Activated CD4-positive, alpha-beta T cell treated with anti-CD3 and anti-CD28 coated beads, Interleukin-2, Interleukin-6, amounts not matched to agents 100 ng/mL and 50 ng/mL, durations not matched to agents 16 hours and 8 hours (primary cell): ENCODE results near the gene SLC22A8.
A peak's percentile ranks its signal among the peaks of the same experiment; 100 is the strongest.
"Not testable (repeated sequence)": the region's sequence is repeated elsewhere in the genome, so short reads cannot be mapped to it uniquely, and the experiment has no call there.

ENCODE experiments used
- DNase-seq: peaks from one replicate; pipeline ENCODE4 v3.0.0-alpha.2; 2020

Gene SLC22A8

GRCh38 chr11:62985041-62985750, 30.4 kb downstream of the SLC22A8 start:
- no peak for DNase-seq

DNA sequence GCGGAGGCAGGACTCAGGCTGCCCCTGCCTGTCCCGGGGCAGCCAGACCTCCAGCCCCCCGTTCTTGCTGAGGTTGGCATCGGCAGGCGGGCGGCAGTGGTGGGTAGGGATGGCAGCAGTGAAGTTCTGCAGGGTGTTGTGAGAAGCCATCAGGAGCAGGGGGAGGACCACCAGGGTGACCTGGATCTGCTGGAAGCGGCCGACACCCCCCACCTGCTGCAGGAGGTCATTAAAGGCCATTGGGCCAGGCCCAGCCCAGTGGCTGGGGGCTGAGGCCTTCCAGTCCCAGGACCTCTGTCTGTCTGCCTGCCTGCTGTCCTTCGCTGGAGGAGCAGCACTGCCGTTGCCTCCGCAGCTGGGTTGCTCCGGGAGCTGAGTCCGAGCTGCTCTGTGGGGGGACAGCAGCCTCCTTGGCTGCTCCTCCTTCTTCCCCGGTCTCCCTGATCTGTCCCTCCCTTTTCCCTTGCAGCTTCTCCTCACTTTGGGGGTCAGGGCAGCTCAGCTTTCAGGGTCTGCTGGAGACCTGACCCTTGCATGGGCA, 31.1 kb downstream of the SLC22A8 start, which contains the start of gene SLC22A6:
TSS of gene SLC22A6 (minus strand) at position 517 of the 541 bp plus-strand sequence. CDS start at position 240, 277 bp downstream.
- DNase-seq = no peak

- DNase-seq = no peak
Observed at GRCh38 chr11:62983536-62984199, 32.0 kb downstream of the SLC22A8 start.

DNA sequence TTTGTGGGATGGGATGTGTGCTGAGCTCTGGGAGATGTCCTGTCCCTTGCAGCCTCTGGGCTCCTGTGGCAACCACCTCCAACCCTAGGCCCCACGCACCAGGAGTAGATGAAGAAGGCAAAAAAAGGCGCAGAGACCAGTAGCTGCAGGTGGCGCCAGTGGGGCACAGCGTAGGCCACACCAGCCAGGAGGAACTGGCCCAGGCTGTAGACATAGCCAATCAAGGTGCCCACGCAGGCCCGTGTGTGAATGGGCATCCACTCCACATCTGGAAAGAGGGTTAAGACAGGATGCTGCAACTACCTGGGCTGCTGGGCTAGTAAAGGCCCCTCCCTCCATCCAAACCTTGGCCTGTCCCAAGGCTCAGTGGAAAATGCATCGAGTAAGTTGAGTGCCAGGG, 33.9 kb downstream of the SLC22A8 start:
- DNase-seq = peak; percentile 9

DNA sequence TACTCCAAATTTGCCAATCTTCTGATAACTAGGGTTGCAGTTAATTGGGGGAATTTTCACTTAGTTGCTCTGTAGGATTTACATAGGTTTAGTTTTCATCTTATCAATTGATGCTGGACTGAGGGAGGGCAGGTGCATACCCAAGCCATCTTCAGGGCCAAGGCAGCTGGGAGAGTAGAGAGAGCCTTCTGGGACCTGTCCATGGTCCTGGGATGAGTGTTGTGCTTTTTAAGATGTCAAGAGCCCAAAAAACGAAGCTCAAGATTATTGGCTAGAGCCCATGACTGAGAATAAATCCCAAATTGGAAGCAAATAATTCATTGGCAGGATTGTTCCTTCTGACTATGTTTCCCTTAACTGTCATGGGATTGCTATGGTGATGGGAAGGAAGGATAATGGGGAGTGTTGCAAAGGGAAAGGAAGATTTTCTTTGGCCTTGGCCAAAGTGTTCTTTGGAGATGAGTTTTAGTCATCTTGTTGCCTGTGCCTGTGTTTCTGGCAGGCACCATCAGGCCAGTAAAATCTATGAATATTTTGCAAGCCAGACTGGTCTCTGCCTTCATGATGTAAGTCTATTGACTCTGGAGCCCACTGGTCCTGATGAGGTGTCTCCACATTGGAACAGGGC, 35.4 kb downstream of the SLC22A8 start:
- DNase-seq = no peak

DNA sequence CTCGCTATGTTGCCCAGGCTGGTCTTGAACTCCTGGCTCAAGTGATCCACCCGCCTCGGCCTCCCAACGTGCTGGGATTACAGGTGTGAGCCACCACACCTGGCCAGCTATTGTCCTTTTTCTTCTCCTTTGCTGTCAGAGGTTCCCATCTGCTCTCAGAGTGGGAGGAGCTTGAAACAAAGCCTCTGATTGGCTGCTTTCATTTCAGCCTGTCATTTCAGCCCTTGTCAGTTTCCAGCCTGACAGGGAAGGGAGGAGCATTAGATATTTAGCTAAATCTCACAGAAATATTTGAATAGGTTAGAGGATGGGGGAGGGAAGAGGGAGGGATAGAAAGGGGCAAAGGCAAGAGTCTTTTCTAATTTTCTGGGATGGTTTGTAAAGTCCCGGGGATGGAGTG, 39.5 kb downstream of the SLC22A8 start:
- no peak for DNase-seq

DNA sequence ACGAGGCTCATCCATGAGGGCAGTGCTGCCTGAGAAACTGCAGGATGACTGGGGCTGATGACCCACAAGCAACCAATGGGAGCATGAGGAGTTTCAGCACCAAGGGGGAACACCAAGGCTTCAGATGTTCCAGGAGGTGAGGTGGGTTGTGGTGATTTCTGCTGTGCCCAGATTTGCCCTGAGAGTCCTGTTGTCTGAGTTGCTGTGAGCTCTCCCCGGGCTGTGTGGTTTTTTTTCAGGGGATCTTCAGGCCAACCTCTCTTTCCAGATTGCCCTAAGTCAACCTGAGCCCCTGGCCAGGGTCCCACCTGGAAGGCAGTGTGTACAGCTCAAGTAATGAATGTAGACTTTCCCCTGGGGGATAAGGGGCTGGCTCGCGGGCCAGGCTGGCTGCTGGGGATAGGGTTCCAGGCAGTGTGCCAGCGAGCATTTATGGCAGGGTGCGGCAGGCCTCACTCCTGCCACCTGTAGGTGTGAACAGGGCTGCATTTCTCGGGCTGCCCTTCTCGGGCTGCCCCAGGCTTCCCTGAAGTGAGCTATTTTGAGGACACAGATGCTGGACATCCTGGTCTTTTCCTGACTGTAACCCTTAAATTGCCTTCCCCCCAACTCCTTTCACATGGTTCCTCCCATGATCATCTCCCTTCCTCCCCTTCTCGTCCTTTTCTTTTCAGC, 40.7 kb downstream of the SLC22A8 start:
- DNase-seq = peak; percentile 29

DNA sequence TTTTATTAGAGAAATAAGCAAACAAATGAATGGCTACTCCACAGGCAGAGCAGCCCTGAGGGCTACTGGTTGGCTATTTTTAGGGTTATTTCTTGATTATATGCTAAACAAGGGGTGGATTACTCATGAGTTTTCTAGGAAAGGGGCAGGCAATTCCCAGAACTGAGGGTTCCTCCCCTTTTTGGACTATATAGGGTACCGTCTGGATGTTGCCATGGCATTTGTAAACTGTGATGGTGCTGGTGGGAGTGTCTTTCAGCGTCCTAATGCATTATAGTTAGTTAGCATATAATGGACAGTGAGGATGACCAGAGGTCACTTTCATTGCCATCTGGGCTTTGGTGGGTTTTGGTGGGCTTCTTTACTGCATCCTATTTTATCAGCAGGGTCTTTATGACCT, 50.1 kb downstream of the SLC22A8 start:
- no peak for DNase-seq

- DNase-seq = no peak
Observed at GRCh38 chr11:62962391-62962790, 53.2 kb downstream of the SLC22A8 start.

DNA sequence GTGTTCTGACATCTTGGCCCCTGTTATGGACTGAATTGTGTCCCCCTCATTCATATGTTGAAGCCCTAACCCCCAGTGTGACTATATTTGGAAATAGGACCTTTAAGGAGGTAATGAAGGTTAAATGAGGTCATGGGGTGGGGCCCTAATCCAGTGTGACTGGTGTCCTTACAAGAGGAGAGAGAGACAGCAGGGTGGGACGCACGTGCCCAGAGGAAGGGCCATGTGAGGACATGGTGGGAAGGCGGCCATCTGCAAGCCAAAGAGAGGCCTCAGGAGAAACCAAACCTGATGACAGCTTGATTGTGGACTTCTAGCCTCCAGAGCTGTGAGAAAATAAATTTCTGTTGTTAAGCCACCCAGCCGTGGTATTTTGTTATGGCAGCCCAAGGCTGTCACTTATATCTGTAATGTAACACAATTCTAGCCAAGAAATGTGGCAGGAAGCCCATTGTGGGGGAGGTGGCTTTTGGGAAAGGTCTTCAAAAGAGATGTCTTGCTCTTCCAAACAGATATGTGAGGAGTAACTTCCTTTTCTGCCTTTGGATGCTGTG, 54.5 kb downstream of the SLC22A8 start:
- no peak for DNase-seq

DNA sequence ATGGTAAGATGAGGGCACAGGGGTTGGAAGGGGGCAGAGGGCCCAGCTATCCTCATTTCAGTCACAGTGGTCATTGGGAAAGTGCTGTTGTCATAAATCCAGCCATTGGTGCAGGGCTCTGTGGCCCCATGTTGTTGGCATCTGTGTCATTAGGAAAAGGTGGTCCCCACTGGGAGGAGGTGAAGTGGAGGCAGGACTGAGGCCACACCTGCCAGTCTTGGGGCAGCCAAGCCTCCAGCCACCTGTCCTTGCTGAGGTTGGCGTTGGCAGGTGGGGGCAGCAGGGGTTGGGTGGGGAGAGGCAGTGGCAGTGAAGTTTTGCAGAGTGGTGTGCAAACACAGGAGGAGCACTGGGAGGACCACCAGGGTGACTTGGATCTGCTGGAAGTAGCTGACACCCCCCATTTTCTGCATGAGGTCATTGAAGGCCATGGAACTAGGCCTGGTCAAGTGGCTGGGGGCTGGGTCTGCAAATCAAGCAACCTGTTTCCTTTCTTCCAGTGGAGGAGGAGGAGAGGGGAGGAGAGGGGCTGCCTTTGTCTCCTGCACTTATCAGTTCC, 56.1 kb downstream of the SLC22A8 start:
- DNase-seq = no peak

- no peak for DNase-seq
Observed at GRCh38 chr11:62958547-62959421, 56.9 kb downstream of the SLC22A8 start.

- DNase-seq = no peak
Observed at GRCh38 chr11:62957147-62957546, 58.5 kb downstream of the SLC22A8 start.

- no peak for DNase-seq
Observed at GRCh38 chr11:62954478-62954877, 61.2 kb downstream of the SLC22A8 start.

- no peak for DNase-seq
Observed at GRCh38 chr11:62953811-62954210, 61.8 kb downstream of the SLC22A8 start.

DNA sequence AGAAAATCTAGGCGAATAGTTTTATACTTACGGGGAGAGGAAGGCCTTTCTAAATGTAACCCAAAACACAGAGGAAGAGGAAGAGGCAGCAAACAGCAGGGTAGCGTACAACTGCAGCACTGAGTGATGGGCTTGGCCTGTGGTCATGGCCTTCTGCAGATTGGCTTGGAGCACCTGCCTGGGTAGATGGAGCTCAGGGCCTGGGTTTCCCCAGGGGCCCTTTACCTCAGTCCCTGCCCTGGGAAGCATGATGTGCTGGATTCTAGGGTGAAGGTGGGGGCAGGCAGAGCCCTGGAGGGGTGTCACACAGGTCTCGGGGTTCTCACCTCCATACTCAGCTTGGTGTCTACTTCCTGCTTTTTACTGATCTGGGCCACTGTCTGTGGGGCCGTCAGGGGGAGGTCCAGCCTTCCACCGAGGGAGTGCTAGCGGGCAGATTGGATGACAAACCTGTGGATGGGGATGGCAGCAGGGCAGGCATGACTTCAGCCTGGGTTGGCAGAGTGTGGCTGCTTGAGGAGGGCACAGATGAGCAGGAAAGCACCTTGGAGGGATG, 66.8 kb downstream of the SLC22A8 start:
- no peak for DNase-seq

DNA sequence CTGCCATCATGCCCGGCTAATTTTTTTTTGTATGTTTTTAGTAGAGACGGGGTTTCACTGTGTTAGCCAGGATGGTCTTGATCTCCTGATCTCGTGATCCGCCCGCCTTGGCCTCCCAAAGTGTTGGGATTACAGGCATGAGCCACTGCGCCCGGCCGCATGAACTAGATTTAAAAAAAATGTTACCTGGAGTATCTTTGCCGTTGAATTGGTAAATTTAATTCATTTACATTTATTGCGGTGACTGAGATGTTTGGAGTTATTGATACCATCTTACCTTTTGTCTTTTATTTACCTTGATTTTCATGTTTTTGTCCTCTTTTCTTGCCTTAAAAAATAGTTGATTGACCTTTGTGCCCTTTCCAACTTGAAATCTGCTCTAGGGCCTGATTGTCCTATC, 70.1 kb downstream of the SLC22A8 start:
- not testable (repeated sequence) for DNase-seq
